SK-N-SH (cell line): ENCODE measurements around the gene TRIM38. TPM values are rescaled to one million over a fixed set of nuclear protein-coding genes. Genes with fewer than 3 reads are reported as not detected.

ENCODE experiments used
- CTCF ChIA-PET: fragments of 300-600, 350-600 bp; formaldehyde crosslinking; extraction: SDS; loops from one replicate; lab custom pipeline; 2021; lab: Yijun Ruan, JAX
- POLR2A ChIA-PET: fragments of 350-600 bp; sonication (Branson Sonifier 250); formaldehyde crosslinking; extraction: SDS; loops from one replicate; lab custom pipeline; 2020; ENCODE audit warnings: antibody characterized with exemption, inconsistent platforms; lab: Yijun Ruan, JAX
- DNase-seq: peaks from one replicate; pipeline ENCODE4 v3.0.0; 2012
- H2AFZ ChIP-seq: fragments of 200-600 bp; sonication (generic); 2 replicates; pipeline ENCODE4 v1.8.1; 2016; ENCODE audit warnings: antibody characterized with exemption, mild to moderate bottlenecking, low read depth
- H3F3A ChIP-seq: fragments of 200-600 bp; sonication (generic); replicated peaks from 2 replicates; pipeline ENCODE3; 2016; ENCODE audit warnings: antibody characterized with exemption, mild to moderate bottlenecking; ENCODE audit not compliant: insufficient read depth
- H3K27ac ChIP-seq, 2 experiments: fragments of 200-500 bp in 1 of 2; fragments of 200-600 bp in 1 of 2; sonication (Bioruptor generic) in 1 of 2; sonication (generic), shearing (Covaris generic) in 1 of 2; 2 replicates each; pipeline versions ENCODE4 v1.5.1 to v1.6.1; 2014 to 2016; ENCODE audit warnings: low read depth in 2 of 2, inconsistent platforms in 1 of 2, low read length in 1 of 2, mild to moderate bottlenecking in 1 of 2, mixed read lengths in 1 of 2
- H3K27me3 ChIP-seq: fragments of 200-600 bp; sonication (generic), shearing (Covaris generic); 2 replicates; pipeline ENCODE4 v1.6.1; 2016; ENCODE audit warnings: mixed run types; ENCODE audit not compliant: insufficient read depth
- H3K36me3 ChIP-seq, 2 experiments: fragments of 200-500 bp in 1 of 2; fragments of 200-600 bp in 1 of 2; sonication (Bioruptor generic) in 1 of 2; sonication (generic) in 1 of 2; replicated peaks in 1 of 2; 2 replicates each; pipeline versions ENCODE3 to v1.5.1; 2014 to 2016; ENCODE audit warnings: low read length in 1 of 2, mild to moderate bottlenecking in 1 of 2; ENCODE audit not compliant: insufficient read depth in 2 of 2, control insufficient read depth in 1 of 2
- H3K4me1 ChIP-seq, 2 experiments: fragments of 200-500 bp in 1 of 2; fragments of 200-600 bp in 1 of 2; sonication (Bioruptor generic) in 1 of 2; sonication (generic), shearing (Covaris generic) in 1 of 2; 2 replicates each; pipeline versions ENCODE4 v1.5.1 to v1.6.1; 2014 to 2016; ENCODE audit warnings: low read depth in 1 of 2, low read length in 1 of 2, mixed run types in 1 of 2; ENCODE audit not compliant: insufficient read depth in 2 of 2, control insufficient read depth in 1 of 2
- H3K4me2 ChIP-seq: fragments of 200-600 bp; sonication (generic), shearing (Covaris generic); 2 replicates; pipeline ENCODE4 v1.6.1; 2017; ENCODE audit warnings: mixed run types
- H3K4me3 ChIP-seq, 2 experiments: fragments of 200-500 bp in 1 of 2; fragments of 200-600 bp in 1 of 2; sonication (Bioruptor generic) in 1 of 2; sonication (generic), shearing (Covaris generic) in 1 of 2; 2 replicates each; pipeline versions ENCODE4 v1.5.1 to v1.8.1; 2014 to 2016; ENCODE audit warnings: low read depth in 2 of 2, inconsistent platforms in 1 of 2, low read length in 1 of 2, mild to moderate bottlenecking in 1 of 2, mixed read lengths in 1 of 2, moderate library complexity in 1 of 2
- H3K79me2 ChIP-seq: fragments of 200-600 bp; sonication (generic); 2 replicates; pipeline ENCODE4 v1.8.1; 2017; ENCODE audit warnings: mild to moderate bottlenecking; ENCODE audit not compliant: insufficient read depth
- H3K9ac ChIP-seq: fragments of 200-600 bp; sonication (generic); 2 replicates; pipeline ENCODE4 v1.6.1; 2017; ENCODE audit warnings: mixed run types
- H3K9me2 ChIP-seq: fragments of 200-600 bp; sonication (generic); 2 replicates; pipeline ENCODE4 v1.6.1; 2017; ENCODE audit warnings: mixed run types
- H3K9me3 ChIP-seq: fragments of 200-600 bp; sonication (generic); 2 replicates; pipeline ENCODE4 v1.6.1; 2017; ENCODE audit warnings: mixed run types, mild to moderate bottlenecking, moderate library complexity
- H4K20me1 ChIP-seq: fragments of 200-600 bp; sonication (generic); 2 replicates; pipeline ENCODE4 v1.6.1; 2017; ENCODE audit warnings: mild to moderate bottlenecking, mixed run types; ENCODE audit not compliant: insufficient read depth
- CHD2 ChIP-seq: fragments of 150-350 bp; IDR thresholded peaks from 2 replicates; pipeline ENCODE4 v1.6.1; 2018; ENCODE audit warnings: low read length; ENCODE audit not compliant: partially characterized antibody
- EP300 ChIP-seq, 2 experiments: IDR thresholded peaks; 2 replicates each; pipeline versions ENCODE4 v1.4.0 to v1.6.1; 2012; ENCODE audit warnings: borderline replicate concordance in 1 of 2, low read depth in 1 of 2, low read length in 1 of 2
- FOSL2 ChIP-seq: IDR thresholded peaks from 2 replicates; pipeline ENCODE4 v1.4.0; 2012; ENCODE audit warnings: low read depth, mild to moderate bottlenecking, moderate library complexity, borderline replicate concordance
- MEF2A ChIP-seq: IDR thresholded peaks from 2 replicates; pipeline ENCODE4 v1.4.0; 2012; ENCODE audit warnings: low read depth, borderline replicate concordance
- NFIC ChIP-seq: IDR thresholded peaks from 2 replicates; pipeline ENCODE4 v1.4.0; 2012; ENCODE audit warnings: borderline replicate concordance
- RCOR1 ChIP-seq: fragments of 150-350 bp; IDR thresholded peaks from 2 replicates; pipeline ENCODE4 v1.6.1; 2017; ENCODE audit warnings: antibody characterized with exemption, low read length
- RFX5 ChIP-seq: IDR thresholded peaks from 2 replicates; pipeline ENCODE4 v1.6.1; 2012; ENCODE audit warnings: mild to moderate bottlenecking, improper control_type of control experiment, low read length
- RXRA ChIP-seq: IDR thresholded peaks from 2 replicates; pipeline ENCODE4 v1.4.0; 2012; ENCODE audit warnings: low read depth, mild to moderate bottlenecking, borderline replicate concordance
- SMC3 ChIP-seq: IDR thresholded peaks from 2 replicates; pipeline ENCODE4 v1.6.1; 2012; ENCODE audit warnings: low read depth, low read length, improper control_type of control experiment
- TCF12 ChIP-seq: IDR thresholded peaks from 2 replicates; pipeline ENCODE4 v1.4.0; 2012
- WGBS: methylation state at CpG from one replicate; pipeline ENCODE4 v1.1.6; 2017; ENCODE audit warnings: low lambda C conversion rate; 5-methylcytosine and 5-hydroxymethylcytosine counted together
- polyA plus RNA-seq, 3 experiments: library from polyadenylated mRNA; depleted of rRNA; stranded (reverse); fragments of >200 nt; gene quantifications; 2 replicates each; pipeline ENCODE4 v1.2.3, GENCODE V29; 2012
- TF ChIP-seq, protein P1 (sequence below): IDR thresholded peaks from 2 replicates; pipeline ENCODE4 v1.6.1; 2012; ENCODE audit warnings: mild to moderate bottlenecking, low read depth, low read length, moderate library complexity
- TF ChIP-seq, protein P2 (sequence below): IDR thresholded peaks from 2 replicates; pipeline ENCODE4; 2012
- TF ChIP-seq, protein P3 (sequence below): IDR thresholded peaks from 2 replicates; pipeline ENCODE4 v1.4.0; 2012; ENCODE audit warnings: low read depth, borderline replicate concordance

The TRIM38 gene
- polyA plus RNA-seq, 1 of the 3 experiments (the other 2 are of a cell fraction) = 0.62 TPM

DNA sequence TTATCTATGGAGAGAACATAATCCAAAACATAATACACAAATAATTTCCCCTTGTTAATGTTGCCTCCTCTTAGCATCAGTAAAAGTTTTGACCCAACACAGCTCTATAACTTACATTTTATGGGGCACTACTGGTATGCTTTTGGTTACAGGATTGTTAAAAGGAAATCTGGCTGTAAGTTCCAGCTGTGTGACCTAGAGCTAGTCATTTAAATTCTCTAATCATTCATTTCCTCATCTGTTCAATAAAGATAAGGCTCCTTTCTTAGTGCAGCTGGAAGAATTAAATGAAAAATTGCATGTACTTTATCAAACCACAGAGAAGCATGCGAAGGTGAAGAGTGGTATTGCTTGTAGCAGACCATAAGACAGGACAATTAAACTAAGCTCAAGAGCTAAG is 36.7 kb upstream of the TRIM38 start (continued):
- TF ChIP-seq, protein P1, sequence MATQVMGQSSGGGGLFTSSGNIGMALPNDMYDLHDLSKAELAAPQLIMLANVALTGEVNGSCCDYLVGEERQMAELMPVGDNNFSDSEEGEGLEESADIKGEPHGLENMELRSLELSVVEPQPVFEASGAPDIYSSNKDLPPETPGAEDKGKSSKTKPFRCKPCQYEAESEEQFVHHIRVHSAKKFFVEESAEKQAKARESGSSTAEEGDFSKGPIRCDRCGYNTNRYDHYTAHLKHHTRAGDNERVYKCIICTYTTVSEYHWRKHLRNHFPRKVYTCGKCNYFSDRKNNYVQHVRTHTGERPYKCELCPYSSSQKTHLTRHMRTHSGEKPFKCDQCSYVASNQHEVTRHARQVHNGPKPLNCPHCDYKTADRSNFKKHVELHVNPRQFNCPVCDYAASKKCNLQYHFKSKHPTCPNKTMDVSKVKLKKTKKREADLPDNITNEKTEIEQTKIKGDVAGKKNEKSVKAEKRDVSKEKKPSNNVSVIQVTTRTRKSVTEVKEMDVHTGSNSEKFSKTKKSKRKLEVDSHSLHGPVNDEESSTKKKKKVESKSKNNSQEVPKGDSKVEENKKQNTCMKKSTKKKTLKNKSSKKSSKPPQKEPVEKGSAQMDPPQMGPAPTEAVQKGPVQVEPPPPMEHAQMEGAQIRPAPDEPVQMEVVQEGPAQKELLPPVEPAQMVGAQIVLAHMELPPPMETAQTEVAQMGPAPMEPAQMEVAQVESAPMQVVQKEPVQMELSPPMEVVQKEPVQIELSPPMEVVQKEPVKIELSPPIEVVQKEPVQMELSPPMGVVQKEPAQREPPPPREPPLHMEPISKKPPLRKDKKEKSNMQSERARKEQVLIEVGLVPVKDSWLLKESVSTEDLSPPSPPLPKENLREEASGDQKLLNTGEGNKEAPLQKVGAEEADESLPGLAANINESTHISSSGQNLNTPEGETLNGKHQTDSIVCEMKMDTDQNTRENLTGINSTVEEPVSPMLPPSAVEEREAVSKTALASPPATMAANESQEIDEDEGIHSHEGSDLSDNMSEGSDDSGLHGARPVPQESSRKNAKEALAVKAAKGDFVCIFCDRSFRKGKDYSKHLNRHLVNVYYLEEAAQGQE = no peak
- TF ChIP-seq, protein P2, sequence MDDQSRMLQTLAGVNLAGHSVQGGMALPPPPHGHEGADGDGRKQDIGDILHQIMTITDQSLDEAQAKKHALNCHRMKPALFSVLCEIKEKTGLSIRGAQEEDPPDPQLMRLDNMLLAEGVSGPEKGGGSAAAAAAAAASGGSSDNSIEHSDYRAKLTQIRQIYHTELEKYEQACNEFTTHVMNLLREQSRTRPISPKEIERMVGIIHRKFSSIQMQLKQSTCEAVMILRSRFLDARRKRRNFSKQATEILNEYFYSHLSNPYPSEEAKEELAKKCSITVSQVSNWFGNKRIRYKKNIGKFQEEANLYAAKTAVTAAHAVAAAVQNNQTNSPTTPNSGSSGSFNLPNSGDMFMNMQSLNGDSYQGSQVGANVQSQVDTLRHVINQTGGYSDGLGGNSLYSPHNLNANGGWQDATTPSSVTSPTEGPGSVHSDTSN = no peak
- no peak for TF ChIP-seq SMC3
- TF ChIP-seq, protein P3, sequence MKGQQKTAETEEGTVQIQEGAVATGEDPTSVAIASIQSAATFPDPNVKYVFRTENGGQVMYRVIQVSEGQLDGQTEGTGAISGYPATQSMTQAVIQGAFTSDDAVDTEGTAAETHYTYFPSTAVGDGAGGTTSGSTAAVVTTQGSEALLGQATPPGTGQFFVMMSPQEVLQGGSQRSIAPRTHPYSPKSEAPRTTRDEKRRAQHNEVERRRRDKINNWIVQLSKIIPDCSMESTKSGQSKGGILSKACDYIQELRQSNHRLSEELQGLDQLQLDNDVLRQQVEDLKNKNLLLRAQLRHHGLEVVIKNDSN = no peak
- no peak for TF ChIP-seq TCF12
- no peak for TF ChIP-seq RXRA
- no peak for TF ChIP-seq FOSL2
- no peak for TF ChIP-seq MEF2A
- no peak for TF ChIP-seq NFIC
- TF ChIP-seq, all 33 proteins: peak for 4

DNA sequence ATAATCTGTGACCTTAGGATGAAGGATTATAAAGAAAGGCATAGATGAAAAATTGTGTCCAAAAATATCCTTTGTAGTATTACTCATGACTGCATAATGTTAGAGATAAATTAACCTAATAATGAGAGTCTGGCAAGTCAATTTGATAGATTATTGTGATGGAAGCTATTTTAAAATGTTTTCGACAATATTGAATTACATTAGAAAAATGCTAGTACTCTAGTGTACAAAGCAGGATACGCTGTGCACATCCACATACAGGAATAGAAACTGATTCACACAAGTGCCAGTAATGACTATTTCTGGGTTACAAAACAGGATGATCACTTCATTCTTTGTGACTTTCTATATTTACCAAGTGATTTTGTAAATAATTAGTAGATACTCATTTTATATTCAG is 35.4 kb upstream of the TRIM38 start:
- no peaks in the 10 kb centered on the region for H3K9me2 ChIP-seq
- WGBS = 37% methylated on average over 2 of the region's 2 CpGs
- no peaks in the 10 kb centered on the region for H4K20me1 ChIP-seq
- no peak overlapping the region for H2AFZ ChIP-seq
- DNase-seq = peak; percentile 12
- ChIA-PET CTCF (interaction anchor here (1.1 to 1.2 kb wide), 3 partner anchors 37 to 662 kb away, joined by 3 to 4 read pairs (median 4); no protein-coding TSS in a partner anchor), POLR2A (no interaction called here)
- no peak overlapping the region for H3K4me3 ChIP-seq
- no peaks in the 10 kb centered on the region; the same call in 1 of the 2 replicates for H3K27me3 ChIP-seq
- no peak overlapping the region for H3K9ac ChIP-seq
- TF ChIP-seq CHD2 (peak; percentile 50), RFX5 (no peak), EP300 (IDR thresholded peaks at IDR 0.05; ENCODE audit: borderline replicate concordance in 1 of 2, low read depth in 1 of 2, low read length in 1 of 2) (peak in 1 of 2 experiments; percentile 91; a peak in 2 of 4 replicates), RCOR1 (peak; percentile 77)
- H3K27ac ChIP-seq = peak overlapping the region in 1 of 2 experiments; percentile 69; a peak in 1 of 4 replicates
- H3K4me1 ChIP-seq = peaks cover 0 to 13% of the 10 kb centered on the region in 2 experiments; a peak in 2 of 4 replicates
- H3F3A ChIP-seq = no peaks in the 10 kb centered on the region
- H3K79me2 ChIP-seq = no peaks in the 10 kb centered on the region
- H3K9me3 ChIP-seq = no peaks in the 10 kb centered on the region
- H3K36me3 ChIP-seq = no peaks in the 10 kb centered on the region
- no peak overlapping the region for H3K4me2 ChIP-seq
